ENCODE data around the gene CXCL14.

GRCh38 chr5:135598691-135599395, 20.1 kb upstream of the CXCL14 start:
- TF ChIP-seq CTCF (IDR thresholded peaks at IDR 0.05) (no peak), POLR2A (IDR thresholded peaks at IDR 0.05) (no peak), POLR2AphosphoS5 (IDR thresholded peaks at IDR 0.05; ENCODE audit: insufficient read depth in 1 of 2, low read depth in 1 of 2) (no peak)
